Panc1 (cell line): ENCODE measurements around the gene POLD1.

ENCODE experiments used
- CTCF ChIP-seq: fragments of 450-650 bp; IDR thresholded peaks from 2 replicates; pipeline ENCODE4 v1.5.1; 2017; ENCODE audit warnings: mild to moderate bottlenecking
- POLR2AphosphoS5 ChIP-seq: IDR thresholded peaks from 2 replicates; pipeline ENCODE4 v1.6.1; 2012; ENCODE audit warnings: mild to moderate bottlenecking, low read depth, low read length, moderate library complexity
- SIN3A ChIP-seq: IDR thresholded peaks from 2 replicates; pipeline ENCODE4 v1.6.1; 2012; ENCODE audit warnings: low read depth, mild to moderate bottlenecking, low read length, moderate library complexity, borderline replicate concordance; ENCODE audit not compliant: insufficient read depth

GRCh38 chr19:50361290-50362029 is 22.7 kb upstream of the POLD1 start:
- TF ChIP-seq CTCF = no peak
- TF ChIP-seq SIN3A = no peak
- TF ChIP-seq POLR2AphosphoS5 = no peak
